GM19193 (cell line): ENCODE measurements around the gene OTUD4.

ENCODE experiments used
- POLR2A ChIP-seq: IDR thresholded peaks from 4 replicates; pipeline ENCODE4 v1.6.1; 2011; ENCODE audit not compliant: insufficient read depth, insufficient read length; ENCODE audit errors: extremely low read depth

The OTUD4 gene

DNA sequence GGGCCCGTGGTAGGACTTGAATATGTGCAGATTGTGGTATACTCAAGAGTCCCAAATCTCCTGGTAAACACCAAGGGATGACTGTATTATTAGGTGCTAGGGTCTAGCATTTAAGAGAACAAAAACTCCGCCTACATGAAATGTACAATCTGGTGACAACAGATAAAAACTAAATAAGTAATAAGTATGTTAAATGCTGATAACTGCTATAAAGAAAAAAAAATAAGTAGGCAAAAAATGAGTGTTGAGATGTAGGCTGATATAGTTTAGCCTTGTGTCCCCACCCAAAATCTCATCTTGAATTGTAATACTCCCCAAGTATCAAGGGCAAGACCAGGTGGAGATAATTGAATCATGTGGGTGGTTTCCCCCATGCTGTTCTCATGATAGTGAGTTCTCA, 23.4 kb downstream of the OTUD4 start:
- no peak for TF ChIP-seq POLR2A

GRCh38 chr4:145155268-145155870, 25.0 kb downstream of the OTUD4 start:
- no peak for TF ChIP-seq POLR2A

DNA sequence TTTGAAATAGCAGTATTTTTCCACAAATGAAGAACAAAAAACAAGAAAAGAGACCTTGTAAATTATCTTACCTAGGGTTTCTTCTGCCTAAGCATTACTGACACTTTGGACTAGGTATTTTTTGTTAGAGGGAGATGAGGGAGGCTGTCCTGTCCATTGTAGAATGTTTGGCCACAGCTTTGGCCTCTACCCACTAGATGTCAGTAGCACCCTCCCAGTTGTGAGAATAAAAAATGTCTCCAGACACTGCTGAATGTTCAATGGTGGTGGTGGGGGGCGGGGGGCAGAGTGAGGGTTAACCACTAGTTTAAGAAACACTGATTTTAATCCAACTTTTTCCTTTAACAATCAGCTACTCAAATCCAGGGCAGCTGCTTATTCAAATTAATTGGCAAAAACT, 25.8 kb downstream of the OTUD4 start:
- TF ChIP-seq POLR2A: no peak

DNA sequence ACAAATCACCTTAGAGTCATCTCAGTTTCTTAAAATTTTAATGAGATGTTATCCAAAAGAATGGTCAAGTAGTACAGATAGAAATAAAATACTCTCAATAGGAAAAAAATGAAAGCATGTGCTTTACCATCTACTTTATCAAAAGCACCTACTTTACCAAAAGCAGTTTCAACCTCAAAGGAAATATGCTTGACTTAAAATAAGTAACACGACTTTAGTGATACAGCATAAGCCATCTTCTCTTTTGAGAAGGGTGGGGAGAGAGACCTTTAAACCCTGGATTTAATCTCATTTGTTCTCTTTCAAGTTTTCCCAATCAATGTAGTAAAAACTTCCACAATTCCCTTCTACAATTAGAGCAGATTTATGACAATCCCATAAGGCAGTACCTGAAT, 26.5 kb downstream of the OTUD4 start:
- no peak for TF ChIP-seq POLR2A

GRCh38 chr4:145153181-145153903, 27.0 kb downstream of the OTUD4 start:
- no peak for TF ChIP-seq POLR2A

DNA sequence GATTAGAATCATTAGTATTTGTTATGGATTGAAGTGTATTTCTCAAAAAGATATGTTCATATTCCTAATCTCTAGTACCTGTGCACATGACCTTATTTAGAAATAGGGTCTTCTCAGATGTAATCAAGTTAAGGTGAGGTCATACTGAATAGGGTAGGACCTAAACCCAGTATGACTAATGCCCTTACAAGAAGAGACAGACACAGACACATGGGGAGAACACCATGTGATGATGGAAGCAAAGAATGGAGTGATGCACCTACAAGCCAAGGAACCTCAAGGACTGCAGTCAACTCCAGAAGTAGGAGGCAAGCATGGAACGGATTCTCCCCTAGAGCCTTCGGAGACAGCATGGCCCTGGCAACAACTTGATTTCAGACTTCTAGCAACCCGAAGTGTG, 31.4 kb downstream of the OTUD4 start:
- no peak for TF ChIP-seq POLR2A

GRCh38 chr4:145132511-145133098, 47.8 kb downstream of the OTUD4 start:
- TF ChIP-seq POLR2A: no peak

DNA sequence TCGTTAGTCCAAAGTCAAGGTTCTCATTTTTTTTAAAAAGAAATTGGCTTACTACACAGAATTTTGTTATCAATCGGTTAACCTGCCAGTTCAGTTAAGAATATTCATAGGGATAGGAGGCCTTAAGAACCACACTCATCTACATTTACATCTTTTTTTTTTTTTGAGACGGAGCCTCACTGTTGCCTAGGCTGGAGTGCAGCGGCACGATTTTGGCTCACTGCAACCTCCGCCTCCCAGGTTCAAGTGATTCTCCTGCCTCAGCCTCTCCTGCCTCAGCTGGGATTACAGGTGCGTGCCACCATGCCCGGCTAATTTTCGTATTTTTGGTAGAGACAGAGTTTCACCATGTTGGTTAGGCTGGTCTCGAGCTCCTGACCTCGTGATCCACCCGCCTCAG, 48.5 kb downstream of the OTUD4 start:
- no peak for TF ChIP-seq POLR2A

DNA sequence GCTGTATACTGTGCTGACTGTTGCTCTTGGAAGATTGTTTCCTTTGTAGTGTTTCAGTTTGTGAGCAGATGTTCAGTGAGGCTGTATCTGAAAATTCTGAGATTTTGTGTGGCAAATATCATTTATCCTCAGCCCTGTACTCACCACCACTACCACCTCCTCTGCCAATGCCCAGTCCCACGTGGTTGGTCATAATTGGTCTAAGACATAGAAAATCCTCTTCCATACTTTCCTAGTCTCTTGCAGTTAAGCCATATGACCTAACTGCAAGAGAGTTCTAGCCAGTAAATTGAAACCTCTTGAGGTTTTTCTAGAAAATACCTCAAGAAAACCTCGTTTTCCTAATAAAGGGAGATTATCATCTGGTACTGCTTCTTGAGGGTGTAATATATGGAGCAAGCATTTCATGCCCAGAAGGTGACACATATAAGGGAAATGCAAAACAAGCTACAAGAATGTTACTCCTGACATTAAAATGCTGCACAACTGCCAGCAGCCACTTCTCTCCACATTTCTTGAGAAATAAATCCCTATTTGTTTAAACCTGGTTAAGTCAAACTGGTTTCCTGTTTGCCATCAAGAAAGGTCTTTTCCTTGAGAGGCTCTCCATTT, 49.5 kb downstream of the OTUD4 start:
- no peak for TF ChIP-seq POLR2A

- no peak for TF ChIP-seq POLR2A
These were observed 50.3 kb downstream of the OTUD4 start for GRCh38 chr4:145130130-145130529.

DNA sequence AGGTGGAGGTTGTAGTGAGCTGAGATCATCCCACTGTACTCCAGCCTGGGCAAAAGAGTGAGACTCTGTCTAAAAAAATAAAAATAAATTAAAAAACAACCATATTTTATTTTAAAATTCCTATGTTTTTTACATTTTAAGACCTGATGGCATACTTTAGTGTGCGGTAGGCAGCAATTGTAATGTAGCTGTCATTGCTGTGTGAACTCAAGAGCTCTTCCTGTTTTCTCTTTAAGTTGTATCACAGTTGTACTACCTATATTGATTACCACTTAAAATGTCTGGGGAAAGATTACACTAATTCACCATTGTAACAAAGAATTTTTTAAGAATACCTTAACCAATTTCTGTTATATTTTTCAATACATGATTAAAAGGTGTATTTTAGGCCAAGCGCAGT, 55.0 kb downstream of the OTUD4 start:
- no peak for TF ChIP-seq POLR2A

- TF ChIP-seq POLR2A: no peak
These were observed 72.3 kb downstream of the OTUD4 start for GRCh38 chr4:145108128-145108527.

GRCh38 chr4:145107126-145107525, 73.3 kb downstream of the OTUD4 start:
- TF ChIP-seq POLR2A: no peak

- no peak for TF ChIP-seq POLR2A
These were observed 76.9 kb downstream of the OTUD4 start for GRCh38 chr4:145103496-145103895.

GRCh38 chr4:145102619-145103018, 77.8 kb downstream of the OTUD4 start:
- TF ChIP-seq POLR2A: no peak

DNA sequence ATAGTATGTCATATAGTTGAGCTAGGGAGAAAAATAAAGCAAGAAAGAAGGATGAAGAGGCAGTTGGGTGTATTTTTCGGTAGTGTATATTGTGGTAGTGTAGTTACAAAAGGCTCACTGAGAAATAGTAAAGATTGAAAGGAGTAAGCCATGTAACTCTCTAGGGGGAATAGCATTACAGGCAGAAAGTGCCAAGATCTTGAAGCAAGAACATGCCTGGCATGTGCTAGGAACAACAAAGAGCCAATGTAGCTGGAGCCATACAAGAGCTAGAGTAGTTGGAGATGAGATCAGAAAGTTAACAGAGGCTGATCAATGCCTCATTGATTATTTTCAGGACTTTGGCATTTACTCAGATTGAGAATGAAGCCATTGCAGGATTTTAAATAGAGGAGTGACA, 79.3 kb downstream of the OTUD4 start:
- no peak for TF ChIP-seq POLR2A
